Spleen (tissue), 11 donors: Measurements from ENCODE around the gene SMIM43. TPM values are rescaled to one million over a fixed set of nuclear protein-coding genes. Genes with fewer than 3 reads are reported as not detected.
A peak's percentile ranks its signal among the peaks of the same experiment; 100 is the strongest.

Experiments
- DNase-seq: peaks from one replicate; pipeline ENCODE4 v3.0.0-alpha.2; 2020
- H3K27ac ChIP-seq, 8 donors: fragments of 200-600 bp; sonication (generic) in 7 of 8; 1 replicate in 4 of 8; 2 replicates in 4 of 8; pipeline versions ENCODE4 v1.5.0 to v1.8.0; 2016 to 2021; ENCODE audit warnings: inconsistent platforms in 4 of 8, mild to moderate bottlenecking in 4 of 8, moderate library complexity in 1 of 8
- H3K27me3 ChIP-seq, 7 donors: fragments of 200-600 bp; sonication (generic) in 6 of 7; replicated peaks in 1 of 7; 1 replicate in 4 of 7; 2 replicates in 3 of 7; pipeline versions ENCODE4 v1.5.0 to v1.8.0; 2016 to 2021; ENCODE audit warnings: inconsistent platforms in 3 of 7, mild to moderate bottlenecking in 1 of 7
- H3K36me3 ChIP-seq, 6 donors: fragments of 200-600 bp; sonication (generic) in 5 of 6; 1 replicate in 4 of 6; 2 replicates in 2 of 6; pipeline versions ENCODE4 v1.5.0 to v1.8.0; 2016 to 2021; ENCODE audit warnings: inconsistent platforms in 2 of 6
- H3K4me1 ChIP-seq, 6 donors: fragments of 200-600 bp; sonication (generic) in 5 of 6; 1 replicate in 3 of 6; 2 replicates in 3 of 6; pipeline versions ENCODE4 v1.5.0 to v1.8.0; 2016 to 2021; ENCODE audit warnings: inconsistent platforms in 3 of 6
- H3K4me3 ChIP-seq, 8 donors: fragments of 200-600 bp; sonication (generic) in 7 of 8; 1 replicate in 4 of 8; 2 replicates in 4 of 8; pipeline versions ENCODE4 v1.5.0 to v1.8.0; 2016 to 2021; ENCODE audit warnings: inconsistent platforms in 4 of 8, mild to moderate bottlenecking in 4 of 8, moderate library complexity in 2 of 8
- H3K9me3 ChIP-seq, 8 donors: fragments of 200-600 bp; sonication (generic) in 7 of 8; 1 replicate in 4 of 8; 2 replicates in 4 of 8; pipeline versions ENCODE4 v1.5.0 to v1.8.0; 2016 to 2021; ENCODE audit warnings: inconsistent platforms in 4 of 8
- CTCF ChIP-seq, 11 experiments: fragments of 200-600 bp in 7 of 11; fragments of 450-650 bp in 4 of 11; sonication (generic) in 4 of 11; IDR thresholded peaks in 8 of 11; conservative IDR thresholded peaks in 3 of 11; 1 replicate in 7 of 11; 2 replicates in 4 of 11; pipeline versions ENCODE4 v1.4.0 to v1.8.0; 2016 to 2021; ENCODE audit warnings: antibody characterized with exemption in 11 of 11, inconsistent platforms in 4 of 11, mild to moderate bottlenecking in 1 of 11
- POLR2A ChIP-seq, 3 donors: fragments of 450-650 bp; IDR thresholded peaks; one replicate each; pipeline ENCODE4 v1.5.1; 2017; ENCODE audit warnings: antibody characterized with exemption in 3 of 3, mild to moderate bottlenecking in 1 of 3
- POLR2AphosphoS5 ChIP-seq, 3 donors: sonication (generic); formaldehyde crosslinking; IDR thresholded peaks; one replicate each; pipeline ENCODE4 v1.5.1; 2017; ENCODE audit warnings: antibody characterized with exemption in 3 of 3
- WGBS, 5 donors: extraction: QIAGEN DNeasy Blood & Tissue Kit in 3 of 5; methylation state at CpG; one replicate each; pipeline versions ENCODE4 v1.1.5 to v1.1.7; 2013 to 2018; 5-methylcytosine and 5-hydroxymethylcytosine counted together
- intact Hi-C: fragments of 100-400 bp; cut with DNase I; formaldehyde crosslinking; loops from one replicate; pipeline ENCODE4 v1.15.0; 2023; ENCODE audit warnings: low total_unique reads
- polyA plus RNA-seq, 3 donors: library from polyadenylated mRNA; stranded (reverse); fragments of 200-250 nt; gene quantifications; one replicate each; pipeline ENCODE4 v1.2.1, GENCODE V29; 2013
- total RNA-seq, 7 donors: library from RNA; depleted of rRNA in 3 of 7; stranded (reverse); fragments of >200 nt in 3 of 7; fragmentation: NEBNext Ultra II Directional in 4 of 7; extraction: Animal tissue kit (Norgen Biotek cat#: 25700) in 4 of 7; gene quantifications; one replicate each; pipeline versions ENCODE4 v1.1.0 to v1.2.1, GENCODE V29; 2016 to 2021
- donor health status: healthy with polysubstance abuse.
- donor health status: DM: no; HTN: no; CAD: no; lungs with moderate emphysema.
- donor health status: DM: no; HTN: no; CAD: no.
- donor health status: Bipolar disorder and iron deficiency.
- donor health status: healthy.
- donor health status: DM: no; HTN: no; CAD: no.
- donor health status: DM: yes; HTN: yes; CAD: no.

The SMIM43 gene
- total and polyA plus RNA-seq, 10 donors: 0.13 to 1.5 (median 0.34) TPM; not detected in 4

DNA sequence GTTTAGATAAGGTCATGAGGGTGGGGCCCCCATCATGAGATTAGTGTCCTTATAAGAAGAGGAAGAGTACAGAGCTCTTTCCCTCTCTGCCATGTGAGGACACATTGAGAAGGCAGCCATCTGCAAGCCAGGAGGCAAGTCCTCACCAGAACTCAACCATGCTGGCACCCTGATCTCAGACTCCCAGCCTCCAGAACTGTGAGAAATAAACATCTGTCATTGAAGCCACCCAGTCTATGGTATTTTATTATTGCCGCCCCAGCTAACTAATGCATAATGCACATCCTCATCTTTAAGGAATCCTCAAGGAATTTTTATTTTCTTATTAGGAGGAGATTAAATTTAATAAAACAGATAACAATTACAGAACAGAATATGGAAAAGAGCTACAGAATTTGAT lies 19.4 kb upstream of the SMIM43 start:
- intact Hi-C loops: no loop called here
- H3K27me3 ChIP-seq: peaks cover 0 to 23% (median 0%) of the 10 kb centered on the region in 7 donors
- WGBS, 5 donors: 41 to 95% (median 80%) methylated on average over 1 of the region's 1 CpG
- H3K9me3 ChIP-seq: peaks cover 0 to 12% (median 6%) of the 10 kb centered on the region in 8 donors
- TF ChIP-seq CTCF (IDR thresholded peaks at IDR 0.05 in 8 of 11, conservative IDR thresholded peaks at IDR 0.05 in 3 of 11) (no peak), POLR2AphosphoS5 (IDR thresholded peaks at IDR 0.05) (no peak), POLR2A (IDR thresholded peaks at IDR 0.05) (no peak)
- no peak for DNase-seq
- H3K4me3 ChIP-seq: no peak overlapping the region
- H3K4me1 ChIP-seq: no peaks in the 10 kb centered on the region
- H3K36me3 ChIP-seq: no peaks in the 10 kb centered on the region
- peak overlapping the region in 1 of 8 donors; percentile 14 for H3K27ac ChIP-seq

DNA sequence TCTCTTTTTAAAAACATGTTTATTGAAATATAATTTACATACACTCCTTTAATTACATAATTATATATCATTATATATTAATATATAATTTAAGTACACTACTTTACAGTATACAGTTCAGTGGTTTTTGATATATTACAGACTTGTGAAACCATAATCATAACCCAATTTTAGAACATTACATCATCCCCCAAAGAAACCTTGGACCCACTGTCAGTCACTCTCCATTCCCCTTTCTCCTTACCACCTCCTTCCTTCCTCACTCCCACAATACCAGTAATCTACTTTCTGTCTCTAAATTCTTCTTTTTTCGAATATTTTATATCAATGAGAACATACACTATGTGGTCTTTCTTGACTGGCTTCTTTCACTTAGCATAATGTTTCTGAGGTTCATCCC lies 18.2 kb upstream of the SMIM43 start:
- H3K36me3 ChIP-seq: no peaks in the 10 kb centered on the region
- TF ChIP-seq POLR2A (IDR thresholded peaks at IDR 0.05) (no peak), POLR2AphosphoS5 (IDR thresholded peaks at IDR 0.05) (no peak), CTCF (IDR thresholded peaks at IDR 0.05 in 8 of 11, conservative IDR thresholded peaks at IDR 0.05 in 3 of 11) (no peak)
- H3K9me3 ChIP-seq: peaks cover 0 to 12% (median 6%) of the 10 kb centered on the region in 8 donors
- no peak overlapping the region for H3K27ac ChIP-seq
- H3K27me3 ChIP-seq: peaks cover 0 to 20% (median 0%) of the 10 kb centered on the region in 7 donors
- DNase-seq: no peak
- H3K4me1 ChIP-seq: no peaks in the 10 kb centered on the region
- intact Hi-C loops: no loop called here
- no peak overlapping the region for H3K4me3 ChIP-seq
- WGBS, 5 donors: 70 to 85% (median 79%) methylated on average over 1 of the region's 1 CpG

DNA sequence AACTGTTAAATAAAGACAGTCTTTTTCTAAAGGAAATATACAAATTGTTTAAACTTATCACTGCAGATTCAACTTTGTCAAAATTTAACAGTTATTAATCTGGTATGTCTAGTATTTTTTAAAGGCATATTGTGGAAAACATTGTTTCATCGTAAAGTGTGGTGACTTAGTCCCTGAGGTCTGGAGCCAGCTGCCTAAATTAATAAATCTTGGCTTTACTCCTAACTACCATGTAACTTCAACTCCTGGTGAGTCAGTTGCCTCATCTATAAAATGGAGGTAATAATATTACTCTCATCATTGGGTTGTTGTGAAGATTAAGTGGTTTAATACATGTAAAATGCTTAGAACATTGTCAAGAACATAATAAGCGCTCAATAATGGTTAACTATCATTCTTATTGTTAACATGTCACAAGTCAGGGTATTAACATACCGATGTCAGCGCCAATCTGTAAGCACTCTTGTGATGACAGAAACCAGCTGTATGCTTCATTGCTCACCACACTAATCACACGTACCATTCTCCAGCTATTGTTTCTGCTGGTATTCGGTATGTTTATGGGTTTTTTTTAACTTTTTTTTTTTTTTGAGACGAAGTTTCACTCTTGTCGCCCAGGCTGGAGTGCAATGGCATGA lies 14.1 kb upstream of the SMIM43 start:
- Histone ChIP-seq H3K27me3 (no peaks in the 10 kb centered on the region), H3K27ac (no peak overlapping the region), H3K9me3 (peaks cover 0 to 4% (median under 1%) of the 10 kb centered on the region in 8 donors), H3K4me1 (no peaks in the 10 kb centered on the region), H3K4me3 (no peak overlapping the region), H3K36me3 (no peaks in the 10 kb centered on the region)
- intact Hi-C loops: no loop called here
- no peak for DNase-seq
- peak in 1 of 3 donors; percentile 37 for TF ChIP-seq POLR2AphosphoS5 (IDR thresholded peaks at IDR 0.05)
- no peak for TF ChIP-seq CTCF (IDR thresholded peaks at IDR 0.05 in 8 of 11, conservative IDR thresholded peaks at IDR 0.05 in 3 of 11)
- 75 to 81% (median 80%) methylated on average over 8 of the region's 8 CpGs for WGBS, 5 donors

DNA sequence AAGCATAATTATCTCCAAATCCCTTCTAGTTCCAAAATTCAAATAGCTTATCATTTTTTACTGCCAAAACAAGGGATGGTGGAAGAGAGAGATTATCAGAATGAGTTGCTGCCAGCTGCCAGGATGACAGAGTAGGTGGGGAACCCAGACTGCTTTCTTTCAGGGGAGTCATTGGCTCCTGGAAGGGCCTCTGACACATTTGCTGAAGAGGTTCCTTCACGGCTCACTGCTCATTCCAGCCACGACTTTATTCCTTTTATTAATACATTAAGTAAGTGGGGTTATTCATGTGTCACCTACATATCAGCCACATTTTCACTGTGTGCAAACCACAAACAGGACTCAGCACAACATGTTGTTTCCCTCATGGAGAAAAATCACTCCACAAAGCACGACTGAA lies 12.7 kb upstream of the SMIM43 start:
- no peaks in the 10 kb centered on the region for H3K36me3 ChIP-seq
- WGBS, 5 donors: 35 to 49% (median 44%) methylated on average over 3 of the region's 3 CpGs
- H3K4me3 ChIP-seq: no peak overlapping the region
- H3K27ac ChIP-seq: no peak overlapping the region
- H3K4me1 ChIP-seq: no peaks in the 10 kb centered on the region
- TF ChIP-seq CTCF (IDR thresholded peaks at IDR 0.05 in 8 of 11, conservative IDR thresholded peaks at IDR 0.05 in 3 of 11): no peak
- no peak for TF ChIP-seq POLR2AphosphoS5 (IDR thresholded peaks at IDR 0.05)
- no peak for TF ChIP-seq POLR2A (IDR thresholded peaks at IDR 0.05)
- H3K27me3 ChIP-seq: no peaks in the 10 kb centered on the region
- no peak for DNase-seq
- no peaks in the 10 kb centered on the region for H3K9me3 ChIP-seq
- intact Hi-C loops: no loop called here
